Neural cell (in vitro differentiated cells): Measurements from ENCODE around the gene LBX2. TPM values are rescaled to one million over a fixed set of nuclear protein-coding genes. Genes with fewer than 3 reads are reported as not detected.

Experiments
- H2AFZ ChIP-seq: fragments of 200-600, 300-800 bp; sonication (generic), shearing (Covaris generic); 2 replicates; pipeline ENCODE4 v1.6.0; 2014; ENCODE audit warnings: low read depth, mild to moderate bottlenecking, antibody characterized with exemption, low read length, moderate library complexity
- H3F3A ChIP-seq: fragments of 200-600 bp; shearing (Covaris generic); 2 replicates; pipeline ENCODE4 v1.6.1; 2016; ENCODE audit warnings: mild to moderate bottlenecking, moderate library complexity, mixed read lengths, antibody characterized with exemption, low read length; ENCODE audit not compliant: insufficient read depth, poor library complexity, severe bottlenecking
- H3K27ac ChIP-seq: fragments of 200-600, 300-800 bp; sonication (generic), shearing (Covaris generic); 2 replicates; pipeline ENCODE4 v1.5.1; 2014; ENCODE audit warnings: mild to moderate bottlenecking, low read length, moderate library complexity
- H3K27me3 ChIP-seq: fragments of 300-800, 200-600 bp; sonication (generic), shearing (Covaris generic); 2 replicates; pipeline ENCODE4 v1.6.0; 2014; ENCODE audit warnings: mild to moderate bottlenecking, low read depth, low read length, moderate library complexity; ENCODE audit not compliant: insufficient read depth
- H3K36me3 ChIP-seq: fragments of 300-800, 200-600 bp; sonication (generic), shearing (Covaris generic); 2 replicates; pipeline ENCODE4 v1.5.1; 2014; ENCODE audit warnings: mild to moderate bottlenecking, antibody characterized with exemption, low read length, moderate library complexity; ENCODE audit not compliant: insufficient read depth
- H3K4me2 ChIP-seq: fragments of 300-800, 200-600 bp; sonication (generic), shearing (Covaris generic); 2 replicates; pipeline ENCODE4 v1.6.0; 2014; ENCODE audit warnings: mild to moderate bottlenecking, low read length
- H3K4me3 ChIP-seq: fragments of 300-800, 200-600 bp; sonication (generic), shearing (Covaris generic); 2 replicates; pipeline ENCODE4 v1.5.1; 2014; ENCODE audit warnings: mild to moderate bottlenecking, low read length, moderate library complexity
- H3K79me2 ChIP-seq: fragments of 200-600 bp; shearing (Covaris generic); replicated peaks from 2 replicates; pipeline ENCODE4 v1.6.0; 2014; ENCODE audit warnings: mild to moderate bottlenecking, low read length, moderate library complexity; ENCODE audit not compliant: insufficient read depth
- H3K9ac ChIP-seq: fragments of 300-800, 200-600 bp; sonication (generic), shearing (Covaris generic); 2 replicates; pipeline ENCODE4 v1.6.1; 2016; ENCODE audit warnings: mild to moderate bottlenecking, low read length, mixed read lengths
- H3K9me2 ChIP-seq: fragments of 200-600 bp; shearing (Covaris generic); 2 replicates; pipeline ENCODE4 v1.6.1; 2016; ENCODE audit warnings: mild to moderate bottlenecking, low read length, mixed read lengths; ENCODE audit not compliant: insufficient read depth
- H3K9me3 ChIP-seq: fragments of 200-600, 300-800 bp; sonication (generic), shearing (Covaris generic); 2 replicates; pipeline ENCODE4 v1.6.1; 2016; ENCODE audit warnings: mild to moderate bottlenecking, mixed run types, low read length, moderate library complexity, mixed read lengths
- H4K20me1 ChIP-seq: fragments of 200-600 bp; shearing (Covaris generic); 2 replicates; pipeline ENCODE4 v1.6.1; 2016; ENCODE audit warnings: mild to moderate bottlenecking, mixed run types; ENCODE audit not compliant: insufficient read depth
- CTCF ChIP-seq: fragments of 450-650 bp; IDR thresholded peaks from 2 replicates; pipeline ENCODE4 v1.5.1; 2014; ENCODE audit warnings: antibody characterized with exemption, mild to moderate bottlenecking, moderate library complexity; ENCODE audit not compliant: poor library complexity, severe bottlenecking
- EP300 ChIP-seq: fragments of 450-650 bp; conservative IDR thresholded peaks from 2 replicates; pipeline ENCODE4 v1.6.1; 2014; ENCODE audit warnings: antibody characterized with exemption, mild to moderate bottlenecking, moderate library complexity; ENCODE audit not compliant: poor library complexity, severe bottlenecking
- EZH2 ChIP-seq: fragments of 200-600, 300-800 bp; shearing (Covaris generic), sonication (generic); IDR thresholded peaks from 2 replicates; pipeline ENCODE4 v1.6.1; 2014; ENCODE audit warnings: antibody characterized with exemption, low read length, borderline replicate concordance, mild to moderate bottlenecking; ENCODE audit not compliant: insufficient read depth, poor library complexity, severe bottlenecking
- MXI1 ChIP-seq: fragments of 450-650 bp; conservative IDR thresholded peaks from 2 replicates; pipeline ENCODE4 v1.6.1; 2014; ENCODE audit warnings: antibody characterized with exemption, mild to moderate bottlenecking; ENCODE audit not compliant: poor library complexity, severe bottlenecking
- POLR2AphosphoS5 ChIP-seq: IDR thresholded peaks from 2 replicates; pipeline ENCODE4 v1.6.1; 2012
- RAD21 ChIP-seq: fragments of 450-650 bp; conservative IDR thresholded peaks from 2 replicates; pipeline ENCODE4 v1.6.1; 2014; ENCODE audit warnings: antibody characterized with exemption, mild to moderate bottlenecking, moderate library complexity
- REST ChIP-seq: IDR thresholded peaks from 2 replicates; pipeline ENCODE4 v1.6.1; 2012; ENCODE audit warnings: borderline replicate concordance
- SMC3 ChIP-seq: fragments of 450-650 bp; conservative IDR thresholded peaks from 2 replicates; pipeline ENCODE4 v1.6.1; 2014; ENCODE audit warnings: antibody characterized with exemption, mild to moderate bottlenecking, moderate library complexity; ENCODE audit not compliant: poor library complexity
- TAF1 ChIP-seq: IDR thresholded peaks from 2 replicates; pipeline ENCODE4 v1.6.1; 2012; ENCODE audit warnings: low read depth
- polyA plus RNA-seq: library from polyadenylated mRNA; depleted of rRNA; stranded (reverse); fragments of >200 nt; gene quantifications from 2 replicates; pipeline ENCODE4 v1.2.3, GENCODE V29; 2014

LBX2 gene
- polyA plus RNA-seq, 1 donor from 2014 or later: not detected

- H3F3A ChIP-seq: no peaks in the 10 kb centered on the region
- H3K27ac ChIP-seq: no peak overlapping the region
- H4K20me1 ChIP-seq: no peaks in the 10 kb centered on the region
- TF ChIP-seq REST: no peak
- no peak for TF ChIP-seq SMC3
- TF ChIP-seq MXI1: no peak
- no peak for TF ChIP-seq RAD21
- no peak for TF ChIP-seq TAF1
- no peak for TF ChIP-seq EZH2
- TF ChIP-seq EP300: no peak
- no peak for TF ChIP-seq POLR2AphosphoS5
- no peak for TF ChIP-seq CTCF
- no peak overlapping the region for H3K4me2 ChIP-seq
- no peaks in the 10 kb centered on the region for H3K79me2 ChIP-seq
- H3K36me3 ChIP-seq: no peaks in the 10 kb centered on the region
- H3K4me3 ChIP-seq: no peak overlapping the region
- H2AFZ ChIP-seq: no peak overlapping the region
- H3K9ac ChIP-seq: no peak overlapping the region
- peaks cover 64% of the 10 kb centered on the region for H3K27me3 ChIP-seq
- no peaks in the 10 kb centered on the region for H3K9me2 ChIP-seq
- H3K9me3 ChIP-seq: no peaks in the 10 kb centered on the region
Observed at GRCh38 chr2:74496997-74497776, 2.2 kb downstream of the LBX2 start.

GRCh38 chr2:74495440-74495839 is 4.0 kb downstream of the LBX2 start:
- no peak overlapping the region for H2AFZ ChIP-seq
- no peak for TF ChIP-seq EZH2
- TF ChIP-seq RAD21: no peak
- TF ChIP-seq CTCF: no peak
- no peak for TF ChIP-seq REST
- no peak for TF ChIP-seq EP300
- TF ChIP-seq POLR2AphosphoS5: no peak
- no peak for TF ChIP-seq TAF1
- TF ChIP-seq SMC3: no peak
- TF ChIP-seq MXI1: no peak
- no peaks in the 10 kb centered on the region for H3K79me2 ChIP-seq
- no peak overlapping the region for H3K27ac ChIP-seq
- no peaks in the 10 kb centered on the region for H4K20me1 ChIP-seq
- no peak overlapping the region for H3K4me2 ChIP-seq
- no peak overlapping the region for H3K9ac ChIP-seq
- no peaks in the 10 kb centered on the region for H3K9me2 ChIP-seq
- H3K36me3 ChIP-seq: no peaks in the 10 kb centered on the region
- H3K4me3 ChIP-seq: no peak overlapping the region
- H3F3A ChIP-seq: no peaks in the 10 kb centered on the region
- no peaks in the 10 kb centered on the region for H3K9me3 ChIP-seq
- H3K27me3 ChIP-seq: peaks cover 46% of the 10 kb centered on the region
